ENCODE results near the gene RHOT1.

DNA sequence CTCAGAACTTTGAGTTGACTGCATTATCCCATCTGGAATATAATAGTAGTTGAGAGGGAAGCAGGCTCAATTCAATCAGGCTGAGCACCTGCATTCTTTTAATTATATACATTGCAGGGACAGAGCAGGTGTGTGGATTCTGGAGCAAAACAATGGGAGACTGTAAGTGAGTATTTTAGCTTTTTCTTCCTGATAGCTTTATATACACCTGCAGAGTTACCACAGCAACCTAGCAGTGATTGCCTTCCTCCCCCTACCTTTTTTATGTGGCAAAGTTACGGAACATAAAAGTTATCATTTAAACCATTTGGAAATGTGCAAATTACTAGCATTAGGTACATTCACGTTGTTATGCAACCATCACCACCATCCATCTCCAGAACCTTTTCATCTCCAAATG is 25.4 kb upstream of the RHOT1 start:
- TF ChIP-seq, protein P1, sequence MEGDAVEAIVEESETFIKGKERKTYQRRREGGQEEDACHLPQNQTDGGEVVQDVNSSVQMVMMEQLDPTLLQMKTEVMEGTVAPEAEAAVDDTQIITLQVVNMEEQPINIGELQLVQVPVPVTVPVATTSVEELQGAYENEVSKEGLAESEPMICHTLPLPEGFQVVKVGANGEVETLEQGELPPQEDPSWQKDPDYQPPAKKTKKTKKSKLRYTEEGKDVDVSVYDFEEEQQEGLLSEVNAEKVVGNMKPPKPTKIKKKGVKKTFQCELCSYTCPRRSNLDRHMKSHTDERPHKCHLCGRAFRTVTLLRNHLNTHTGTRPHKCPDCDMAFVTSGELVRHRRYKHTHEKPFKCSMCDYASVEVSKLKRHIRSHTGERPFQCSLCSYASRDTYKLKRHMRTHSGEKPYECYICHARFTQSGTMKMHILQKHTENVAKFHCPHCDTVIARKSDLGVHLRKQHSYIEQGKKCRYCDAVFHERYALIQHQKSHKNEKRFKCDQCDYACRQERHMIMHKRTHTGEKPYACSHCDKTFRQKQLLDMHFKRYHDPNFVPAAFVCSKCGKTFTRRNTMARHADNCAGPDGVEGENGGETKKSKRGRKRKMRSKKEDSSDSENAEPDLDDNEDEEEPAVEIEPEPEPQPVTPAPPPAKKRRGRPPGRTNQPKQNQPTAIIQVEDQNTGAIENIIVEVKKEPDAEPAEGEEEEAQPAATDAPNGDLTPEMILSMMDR (IDR thresholded peaks at IDR 0.05), result no peak
- no peak for TF ChIP-seq POLR2A (IDR thresholded peaks at IDR 0.05)
- TF ChIP-seq EP300 (IDR thresholded peaks at IDR 0.05), result no peak

All from ovary (tissue), 3 donors.